Measurements from ENCODE around the gene LSM2. TPM values are rescaled to one million over a fixed set of nuclear protein-coding genes. Genes with fewer than 3 reads are reported as not detected.

LSM2 gene
- total and polyA plus RNA-seq, 9 of the 15 experiments (the other 6 are each of a cell fraction or from before 2014, with no cell fraction given) = 154 to 407 (median 223) TPM

DNA sequence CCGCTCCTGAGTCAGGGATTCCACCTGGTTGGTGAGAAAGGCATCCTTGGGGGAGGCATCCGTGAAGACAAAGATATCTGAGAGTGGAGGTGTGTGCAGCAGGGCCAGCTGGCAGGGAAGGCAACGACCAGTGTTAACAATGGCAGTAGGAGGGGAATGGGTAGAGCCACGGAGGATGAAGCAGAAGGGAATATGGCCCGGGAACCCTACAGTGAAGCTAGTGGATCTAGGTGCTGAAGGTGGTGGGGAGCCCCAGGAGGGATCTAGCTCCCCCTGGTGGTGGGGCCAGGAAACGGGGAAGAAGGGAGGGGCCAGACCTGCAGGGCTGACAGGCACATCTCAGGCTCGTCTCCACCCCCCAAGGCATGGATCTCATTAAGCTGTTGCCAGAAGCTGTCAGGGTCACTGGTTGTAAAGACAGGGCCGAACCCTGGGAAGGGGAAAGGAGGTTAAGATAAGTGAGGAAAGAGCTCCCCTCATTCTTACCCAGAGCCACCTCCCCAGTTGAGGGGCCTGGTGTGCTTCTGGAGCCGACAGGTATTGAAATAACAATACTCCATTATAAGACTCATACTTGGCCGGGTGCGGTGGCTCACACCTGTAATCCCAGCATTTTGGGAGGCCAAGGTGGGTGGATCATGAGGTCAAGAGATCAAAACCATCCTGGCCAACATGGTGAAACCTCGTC is 36.9 kb downstream of the LSM2 start (continued):
- TF ChIP-seq, protein P1, sequence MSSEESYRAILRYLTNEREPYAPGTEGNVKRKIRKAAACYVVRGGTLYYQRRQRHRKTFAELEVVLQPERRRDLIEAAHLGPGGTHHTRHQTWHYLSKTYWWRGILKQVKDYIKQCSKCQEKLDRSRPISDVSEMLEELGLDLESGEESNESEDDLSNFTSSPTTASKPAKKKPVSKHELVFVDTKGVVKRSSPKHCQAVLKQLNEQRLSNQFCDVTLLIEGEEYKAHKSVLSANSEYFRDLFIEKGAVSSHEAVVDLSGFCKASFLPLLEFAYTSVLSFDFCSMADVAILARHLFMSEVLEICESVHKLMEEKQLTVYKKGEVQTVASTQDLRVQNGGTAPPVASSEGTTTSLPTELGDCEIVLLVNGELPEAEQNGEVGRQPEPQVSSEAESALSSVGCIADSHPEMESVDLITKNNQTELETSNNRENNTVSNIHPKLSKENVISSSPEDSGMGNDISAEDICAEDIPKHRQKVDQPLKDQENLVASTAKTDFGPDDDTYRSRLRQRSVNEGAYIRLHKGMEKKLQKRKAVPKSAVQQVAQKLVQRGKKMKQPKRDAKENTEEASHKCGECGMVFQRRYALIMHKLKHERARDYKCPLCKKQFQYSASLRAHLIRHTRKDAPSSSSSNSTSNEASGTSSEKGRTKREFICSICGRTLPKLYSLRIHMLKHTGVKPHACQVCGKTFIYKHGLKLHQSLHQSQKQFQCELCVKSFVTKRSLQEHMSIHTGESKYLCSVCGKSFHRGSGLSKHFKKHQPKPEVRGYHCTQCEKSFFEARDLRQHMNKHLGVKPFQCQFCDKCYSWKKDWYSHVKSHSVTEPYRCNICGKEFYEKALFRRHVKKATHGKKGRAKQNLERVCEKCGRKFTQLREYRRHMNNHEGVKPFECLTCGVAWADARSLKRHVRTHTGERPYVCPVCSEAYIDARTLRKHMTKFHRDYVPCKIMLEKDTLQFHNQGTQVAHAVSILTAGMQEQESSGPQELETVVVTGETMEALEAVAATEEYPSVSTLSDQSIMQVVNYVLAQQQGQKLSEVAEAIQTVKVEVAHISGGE (CRISPR knock-in tag; IDR thresholded peaks at IDR 0.05) = no peak
- TF ChIP-seq TAF15 (IDR thresholded peaks at IDR 0.05; ENCODE audit: low read depth, low read length) = no peak
- TF ChIP-seq RBM39 (optimal IDR thresholded peaks at IDR 0.05; ENCODE audit: low read depth, low read length) = peak; percentile 87
- TF ChIP-seq, protein P2, sequence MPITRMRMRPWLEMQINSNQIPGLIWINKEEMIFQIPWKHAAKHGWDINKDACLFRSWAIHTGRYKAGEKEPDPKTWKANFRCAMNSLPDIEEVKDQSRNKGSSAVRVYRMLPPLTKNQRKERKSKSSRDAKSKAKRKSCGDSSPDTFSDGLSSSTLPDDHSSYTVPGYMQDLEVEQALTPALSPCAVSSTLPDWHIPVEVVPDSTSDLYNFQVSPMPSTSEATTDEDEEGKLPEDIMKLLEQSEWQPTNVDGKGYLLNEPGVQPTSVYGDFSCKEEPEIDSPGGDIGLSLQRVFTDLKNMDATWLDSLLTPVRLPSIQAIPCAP (CRISPR knock-in tag; IDR thresholded peaks at IDR 0.05; ENCODE audit: borderline replicate concordance) = no peak
- TF ChIP-seq, protein P3, sequence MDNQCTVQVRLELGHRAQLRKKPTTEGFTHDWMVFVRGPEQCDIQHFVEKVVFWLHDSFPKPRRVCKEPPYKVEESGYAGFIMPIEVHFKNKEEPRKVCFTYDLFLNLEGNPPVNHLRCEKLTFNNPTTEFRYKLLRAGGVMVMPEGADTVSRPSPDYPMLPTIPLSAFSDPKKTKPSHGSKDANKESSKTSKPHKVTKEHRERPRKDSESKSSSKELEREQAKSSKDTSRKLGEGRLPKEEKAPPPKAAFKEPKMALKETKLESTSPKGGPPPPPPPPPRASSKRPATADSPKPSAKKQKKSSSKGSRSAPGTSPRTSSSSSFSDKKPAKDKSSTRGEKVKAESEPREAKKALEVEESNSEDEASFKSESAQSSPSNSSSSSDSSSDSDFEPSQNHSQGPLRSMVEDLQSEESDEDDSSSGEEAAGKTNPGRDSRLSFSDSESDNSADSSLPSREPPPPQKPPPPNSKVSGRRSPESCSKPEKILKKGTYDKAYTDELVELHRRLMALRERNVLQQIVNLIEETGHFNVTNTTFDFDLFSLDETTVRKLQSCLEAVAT (IDR thresholded peaks at IDR 0.05) = peak in 1 of 2 experiments; percentile 64; a peak in 2 of 4 replicates
- TF ChIP-seq, protein P4, sequence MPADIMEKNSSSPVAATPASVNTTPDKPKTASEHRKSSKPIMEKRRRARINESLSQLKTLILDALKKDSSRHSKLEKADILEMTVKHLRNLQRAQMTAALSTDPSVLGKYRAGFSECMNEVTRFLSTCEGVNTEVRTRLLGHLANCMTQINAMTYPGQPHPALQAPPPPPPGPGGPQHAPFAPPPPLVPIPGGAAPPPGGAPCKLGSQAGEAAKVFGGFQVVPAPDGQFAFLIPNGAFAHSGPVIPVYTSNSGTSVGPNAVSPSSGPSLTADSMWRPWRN (IDR thresholded peaks at IDR 0.05; ENCODE audit: low read depth) = 0 out of 2 replicates have a peak, but pooled peaks have one; percentile 9
- TF ChIP-seq, protein P5, sequence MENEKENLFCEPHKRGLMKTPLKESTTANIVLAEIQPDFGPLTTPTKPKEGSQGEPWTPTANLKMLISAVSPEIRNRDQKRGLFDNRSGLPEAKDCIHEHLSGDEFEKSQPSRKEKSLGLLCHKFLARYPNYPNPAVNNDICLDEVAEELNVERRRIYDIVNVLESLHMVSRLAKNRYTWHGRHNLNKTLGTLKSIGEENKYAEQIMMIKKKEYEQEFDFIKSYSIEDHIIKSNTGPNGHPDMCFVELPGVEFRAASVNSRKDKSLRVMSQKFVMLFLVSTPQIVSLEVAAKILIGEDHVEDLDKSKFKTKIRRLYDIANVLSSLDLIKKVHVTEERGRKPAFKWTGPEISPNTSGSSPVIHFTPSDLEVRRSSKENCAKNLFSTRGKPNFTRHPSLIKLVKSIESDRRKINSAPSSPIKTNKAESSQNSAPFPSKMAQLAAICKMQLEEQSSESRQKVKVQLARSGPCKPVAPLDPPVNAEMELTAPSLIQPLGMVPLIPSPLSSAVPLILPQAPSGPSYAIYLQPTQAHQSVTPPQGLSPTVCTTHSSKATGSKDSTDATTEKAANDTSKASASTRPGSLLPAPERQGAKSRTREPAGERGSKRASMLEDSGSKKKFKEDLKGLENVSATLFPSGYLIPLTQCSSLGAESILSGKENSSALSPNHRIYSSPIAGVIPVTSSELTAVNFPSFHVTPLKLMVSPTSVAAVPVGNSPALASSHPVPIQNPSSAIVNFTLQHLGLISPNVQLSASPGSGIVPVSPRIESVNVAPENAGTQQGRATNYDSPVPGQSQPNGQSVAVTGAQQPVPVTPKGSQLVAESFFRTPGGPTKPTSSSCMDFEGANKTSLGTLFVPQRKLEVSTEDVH (IDR thresholded peaks at IDR 0.05; ENCODE audit: low read depth, partially characterized antibody) = peak; percentile 59
- TF ChIP-seq BRF1 (IDR thresholded peaks at IDR 0.05; ENCODE audit: borderline replicate concordance, extremely low read depth, insufficient read length) = no peak
- 0 out of 2 replicates have a peak, but pooled peaks have one; percentile 26 for TF ChIP-seq ZNF316 (IDR thresholded peaks at IDR 0.05)
- no peak for TF ChIP-seq ZKSCAN8 (CRISPR knock-in tag; IDR thresholded peaks at IDR 0.05)
- peak; percentile 96 for TF ChIP-seq CC2D1A (IDR thresholded peaks at IDR 0.05)
- TF ChIP-seq KAT2B (IDR thresholded peaks at IDR 0.05; ENCODE audit: low read depth, low read length) = no peak
- TF ChIP-seq MAFG (tag; conservative IDR thresholded peaks at IDR 0.05) = no peak
- TF ChIP-seq ARID2 (IDR thresholded peaks at IDR 0.05) = peak; percentile 99
- TF ChIP-seq, protein P6, sequence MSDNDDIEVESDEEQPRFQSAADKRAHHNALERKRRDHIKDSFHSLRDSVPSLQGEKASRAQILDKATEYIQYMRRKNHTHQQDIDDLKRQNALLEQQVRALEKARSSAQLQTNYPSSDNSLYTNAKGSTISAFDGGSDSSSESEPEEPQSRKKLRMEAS (CRISPR knock-in tag; IDR thresholded peaks at IDR 0.05) = peak; percentile 42; the same call in 1 of the 2 replicates
